SH-SY5Y (cell line): Measurements from ENCODE around the gene KCND2.

Experiments used
- GATA2 ChIP-seq: IDR thresholded peaks from 2 replicates; pipeline ENCODE4 v1.6.1; 2011; ENCODE audit warnings: mild to moderate bottlenecking, low read depth, low read length
- GATA3 ChIP-seq: IDR thresholded peaks from 2 replicates; pipeline ENCODE4 v1.6.1; 2011; ENCODE audit warnings: low read depth, mild to moderate bottlenecking, low read length, moderate library complexity

GRCh38 chr7:120480930-120481329, 208.0 kb downstream of the KCND2 start:
- no peak for TF ChIP-seq GATA2
- TF ChIP-seq GATA3: no peak
